Measurements from ENCODE around the gene KRT77.

KRT77 gene

DNA sequence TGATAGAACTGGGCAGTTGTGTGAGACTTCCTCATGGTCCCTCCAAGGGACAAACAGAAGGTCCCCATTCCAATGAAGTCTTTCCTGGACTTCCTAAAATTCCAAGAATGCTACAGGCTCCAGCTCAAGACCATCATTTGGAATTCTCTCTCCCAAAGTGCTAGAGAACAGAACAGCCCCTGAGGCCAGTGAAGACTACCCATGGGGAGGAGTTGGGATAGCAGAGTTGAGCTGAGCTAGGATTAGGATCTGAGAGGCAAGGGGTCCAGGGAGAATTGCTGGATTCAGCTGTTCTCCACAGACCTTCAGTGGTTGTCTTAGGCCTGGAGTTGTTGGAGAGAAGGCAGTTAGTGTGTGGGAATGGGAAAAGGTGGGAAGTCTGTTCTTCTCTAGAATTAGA is 33.9 kb downstream of the KRT77 start:
- Histone ChIP-seq H3K4me1 (ENCODE audit: control insufficient read depth, insufficient read depth, low read length) (peaks cover 6% of the 10 kb centered on the region), H3K4me3 (ENCODE audit: low read length in 2 of 2) (no peak overlapping the region), H3K36me3 (ENCODE audit: control insufficient read depth in 2 of 2, insufficient read depth in 2 of 2, low read length in 2 of 2) (no peaks in the 10 kb centered on the region), H3K9me3 (ENCODE audit: control insufficient read depth in 2 of 2, low read length in 2 of 2) (no peaks in the 10 kb centered on the region), H3K9ac (ENCODE audit: low read length in 2 of 2) (no peak overlapping the region), H3K27ac (ENCODE audit: low read length) (no peak overlapping the region), H3K27me3 (ENCODE audit: control insufficient read depth in 1 of 2, insufficient read depth in 2 of 2, low read length in 2 of 2) (peaks cover 7 to 12% of the 10 kb centered on the region in 2 donors)

DNA sequence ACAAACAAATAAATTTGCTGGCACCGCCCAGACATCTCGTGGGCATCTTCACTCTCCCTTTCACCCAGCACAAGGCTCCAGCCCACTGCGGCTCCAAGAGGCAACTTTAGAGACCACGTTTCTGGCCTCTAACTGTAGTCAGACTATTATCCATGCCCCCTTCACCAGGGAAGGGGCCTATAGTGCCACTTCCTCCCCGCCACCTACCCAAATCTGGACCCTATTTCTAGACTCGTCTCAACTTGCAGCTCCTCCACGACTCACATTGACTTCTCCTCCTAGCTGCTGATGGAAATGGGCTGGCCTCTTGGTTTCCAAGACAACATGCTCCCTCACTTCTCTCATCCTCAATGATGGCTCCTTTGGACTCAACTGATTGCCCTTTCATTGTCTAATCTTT is 35.4 kb downstream of the KRT77 start:
- Histone ChIP-seq H3K9ac (ENCODE audit: low read length in 2 of 2) (no peak overlapping the region), H3K4me1 (ENCODE audit: control insufficient read depth, insufficient read depth, low read length) (no peaks in the 10 kb centered on the region), H3K36me3 (ENCODE audit: control insufficient read depth in 2 of 2, insufficient read depth in 2 of 2, low read length in 2 of 2) (no peaks in the 10 kb centered on the region), H3K4me3 (ENCODE audit: low read length in 2 of 2) (no peak overlapping the region), H3K27me3 (ENCODE audit: control insufficient read depth in 1 of 2, insufficient read depth in 2 of 2, low read length in 2 of 2) (peaks cover 11 to 18% of the 10 kb centered on the region in 2 donors), H3K27ac (ENCODE audit: low read length) (no peak overlapping the region), H3K9me3 (ENCODE audit: control insufficient read depth in 2 of 2, low read length in 2 of 2) (no peaks in the 10 kb centered on the region)

DNA sequence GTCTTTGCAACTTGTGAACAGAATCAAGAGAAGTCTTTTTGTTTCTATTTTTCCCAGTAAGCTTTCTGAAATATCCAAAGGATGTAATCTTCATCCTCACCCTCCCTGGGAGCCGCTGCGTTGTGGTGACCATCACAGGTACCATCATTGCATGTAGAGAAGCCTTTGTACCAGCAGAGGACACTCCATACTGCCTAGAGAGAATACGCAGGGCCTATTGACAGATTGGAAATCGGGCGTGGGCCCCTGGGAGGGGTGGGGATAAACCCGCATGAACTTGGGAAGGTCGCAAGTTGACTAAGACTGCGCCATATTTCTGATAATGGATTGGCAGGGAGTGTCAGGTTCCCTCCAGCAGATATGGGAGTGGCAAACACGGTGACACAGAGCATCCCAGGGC is 35.8 kb downstream of the KRT77 start:
- Histone ChIP-seq H3K4me1 (ENCODE audit: control insufficient read depth, insufficient read depth, low read length) (no peaks in the 10 kb centered on the region), H3K4me3 (ENCODE audit: low read length in 2 of 2) (no peak overlapping the region), H3K36me3 (ENCODE audit: control insufficient read depth in 2 of 2, insufficient read depth in 2 of 2, low read length in 2 of 2) (no peaks in the 10 kb centered on the region), H3K27ac (ENCODE audit: low read length) (no peak overlapping the region), H3K27me3 (ENCODE audit: control insufficient read depth in 1 of 2, insufficient read depth in 2 of 2, low read length in 2 of 2) (peaks cover 11 to 20% of the 10 kb centered on the region in 2 donors), H3K9me3 (ENCODE audit: control insufficient read depth in 2 of 2, low read length in 2 of 2) (no peaks in the 10 kb centered on the region), H3K9ac (ENCODE audit: low read length in 2 of 2) (no peak overlapping the region)

DNA sequence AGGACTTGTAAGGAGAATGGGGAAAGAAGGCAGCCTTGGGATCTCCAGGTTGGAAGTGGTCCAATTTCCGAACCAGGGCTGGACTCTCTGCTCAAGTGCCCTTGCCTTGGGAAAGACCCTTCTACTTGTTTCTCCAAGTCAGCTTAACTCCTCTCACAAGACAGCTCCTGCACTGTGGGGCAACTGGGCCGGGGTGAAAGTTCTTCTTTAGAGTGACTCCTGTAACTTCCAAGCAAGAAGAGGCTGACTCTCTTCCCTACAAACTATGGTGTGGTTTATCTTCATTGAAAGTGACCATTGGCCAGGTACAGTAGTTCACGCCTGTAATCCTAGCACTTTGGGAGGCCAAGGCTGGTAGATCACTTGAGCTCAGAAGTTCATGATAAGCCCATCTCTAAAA is 36.9 kb downstream of the KRT77 start:
- Histone ChIP-seq H3K27me3 (ENCODE audit: control insufficient read depth in 1 of 2, insufficient read depth in 2 of 2, low read length in 2 of 2) (peaks cover 11 to 22% of the 10 kb centered on the region in 2 donors), H3K9me3 (ENCODE audit: control insufficient read depth in 2 of 2, low read length in 2 of 2) (no peaks in the 10 kb centered on the region), H3K9ac (ENCODE audit: low read length in 2 of 2) (no peak overlapping the region), H3K4me1 (ENCODE audit: control insufficient read depth, insufficient read depth, low read length) (no peaks in the 10 kb centered on the region), H3K27ac (ENCODE audit: low read length) (no peak overlapping the region), H3K4me3 (ENCODE audit: low read length in 2 of 2) (no peak overlapping the region), H3K36me3 (ENCODE audit: control insufficient read depth in 2 of 2, insufficient read depth in 2 of 2, low read length in 2 of 2) (no peaks in the 10 kb centered on the region)

GRCh38 chr12:52663420-52663819 is 39.9 kb downstream of the KRT77 start:
- Histone ChIP-seq H3K4me3 (ENCODE audit: low read length in 2 of 2) (no peak overlapping the region), H3K36me3 (ENCODE audit: control insufficient read depth in 2 of 2, insufficient read depth in 2 of 2, low read length in 2 of 2) (no peaks in the 10 kb centered on the region), H3K27me3 (ENCODE audit: control insufficient read depth in 1 of 2, insufficient read depth in 2 of 2, low read length in 2 of 2) (peaks cover 13 to 30% of the 10 kb centered on the region in 2 donors), H3K9me3 (ENCODE audit: control insufficient read depth in 2 of 2, low read length in 2 of 2) (no peaks in the 10 kb centered on the region), H3K27ac (ENCODE audit: low read length) (no peak overlapping the region), H3K4me1 (ENCODE audit: control insufficient read depth, insufficient read depth, low read length) (no peaks in the 10 kb centered on the region), H3K9ac (ENCODE audit: low read length in 2 of 2) (no peak overlapping the region)

GRCh38 chr12:52662918-52663229 is 40.5 kb downstream of the KRT77 start:
- Histone ChIP-seq H3K27me3 (ENCODE audit: control insufficient read depth in 1 of 2, insufficient read depth in 2 of 2, low read length in 2 of 2) (peaks cover 16 to 28% of the 10 kb centered on the region in 2 donors), H3K9ac (ENCODE audit: low read length in 2 of 2) (no peak overlapping the region)

GRCh38 chr12:52662093-52662917 is 41.0 kb downstream of the KRT77 start:
- Histone ChIP-seq H3K4me1 (ENCODE audit: control insufficient read depth, insufficient read depth, low read length) (no peaks in the 10 kb centered on the region), H3K27ac (ENCODE audit: low read length) (no peak overlapping the region), H3K9ac (ENCODE audit: low read length in 2 of 2) (no peak overlapping the region), H3K27me3 (ENCODE audit: control insufficient read depth in 1 of 2, insufficient read depth in 2 of 2, low read length in 2 of 2) (peaks cover 16 to 22% of the 10 kb centered on the region in 2 donors), H3K36me3 (ENCODE audit: control insufficient read depth in 2 of 2, insufficient read depth in 2 of 2, low read length in 2 of 2) (no peaks in the 10 kb centered on the region), H3K9me3 (ENCODE audit: control insufficient read depth in 2 of 2, low read length in 2 of 2) (no peaks in the 10 kb centered on the region), H3K4me3 (ENCODE audit: low read length in 2 of 2) (no peak overlapping the region)

More at GRCh38 chr12:52662918-52663229, 40.5 kb downstream of the KRT77 start:
- Histone ChIP-seq H3K27ac (ENCODE audit: low read length) (no peak overlapping the region), H3K4me3 (ENCODE audit: low read length in 2 of 2) (no peak overlapping the region), H3K36me3 (ENCODE audit: control insufficient read depth in 2 of 2, insufficient read depth in 2 of 2, low read length in 2 of 2) (no peaks in the 10 kb centered on the region), H3K9me3 (ENCODE audit: control insufficient read depth in 2 of 2, low read length in 2 of 2) (no peaks in the 10 kb centered on the region), H3K4me1 (ENCODE audit: control insufficient read depth, insufficient read depth, low read length) (no peaks in the 10 kb centered on the region)

- no peak overlapping the region for H3K9ac ChIP-seq (ENCODE audit: low read length in 2 of 2)
- H3K9me3 ChIP-seq (ENCODE audit: control insufficient read depth in 2 of 2, low read length in 2 of 2): no peaks in the 10 kb centered on the region
- no peaks in the 10 kb centered on the region for H3K36me3 ChIP-seq (ENCODE audit: control insufficient read depth in 2 of 2, insufficient read depth in 2 of 2, low read length in 2 of 2)
- no peaks in the 10 kb centered on the region for H3K4me1 ChIP-seq (ENCODE audit: control insufficient read depth, insufficient read depth, low read length)
- peaks cover 16 to 22% of the 10 kb centered on the region in 2 donors for H3K27me3 ChIP-seq (ENCODE audit: control insufficient read depth in 1 of 2, insufficient read depth in 2 of 2, low read length in 2 of 2)
- H3K27ac ChIP-seq (ENCODE audit: low read length): no peak overlapping the region
- H3K4me3 ChIP-seq (ENCODE audit: low read length in 2 of 2): no peak overlapping the region
Measured at GRCh38 chr12:52661668-52662067, 41.7 kb downstream of the KRT77 start.

DNA sequence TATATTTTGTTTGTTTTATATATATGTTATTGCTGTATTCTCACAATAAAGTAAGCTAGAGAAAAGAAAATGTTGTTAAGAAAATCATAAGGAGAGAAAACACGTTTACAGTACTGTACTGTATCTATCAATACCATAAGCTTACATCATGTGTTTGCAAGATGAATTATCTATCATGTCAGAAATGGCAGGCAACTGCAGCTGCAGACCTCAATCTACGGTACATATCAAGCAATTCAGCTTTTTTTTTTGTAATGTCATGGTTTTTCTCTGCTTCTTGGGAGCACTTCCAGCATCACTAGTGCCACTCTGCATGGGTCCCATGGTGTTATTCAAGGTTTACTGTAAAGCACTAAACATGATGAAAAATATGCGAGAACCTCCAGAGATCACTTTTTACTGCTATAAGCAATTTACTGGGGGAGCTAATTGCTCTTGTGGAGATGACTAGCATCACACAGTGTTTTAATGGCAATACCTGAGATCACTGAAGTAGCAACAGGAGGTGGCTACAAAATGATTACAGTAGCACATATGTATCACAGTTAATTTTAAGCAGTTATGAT is 42.3 kb downstream of the KRT77 start:
- peaks cover 11 to 19% of the 10 kb centered on the region in 2 donors for H3K27me3 ChIP-seq (ENCODE audit: control insufficient read depth in 1 of 2, insufficient read depth in 2 of 2, low read length in 2 of 2)
- no peaks in the 10 kb centered on the region for H3K9me3 ChIP-seq (ENCODE audit: control insufficient read depth in 2 of 2, low read length in 2 of 2)
- H3K36me3 ChIP-seq (ENCODE audit: control insufficient read depth in 2 of 2, insufficient read depth in 2 of 2, low read length in 2 of 2): no peaks in the 10 kb centered on the region
- no peak overlapping the region for H3K9ac ChIP-seq (ENCODE audit: low read length in 2 of 2)
- H3K27ac ChIP-seq (ENCODE audit: low read length): no peak overlapping the region
- H3K4me3 ChIP-seq (ENCODE audit: low read length in 2 of 2): no peak overlapping the region
- no peaks in the 10 kb centered on the region for H3K4me1 ChIP-seq (ENCODE audit: control insufficient read depth, insufficient read depth, low read length)

- Histone ChIP-seq H3K9ac (ENCODE audit: low read length in 2 of 2) (no peak overlapping the region), H3K27ac (ENCODE audit: low read length) (no peak overlapping the region), H3K36me3 (ENCODE audit: control insufficient read depth in 2 of 2, insufficient read depth in 2 of 2, low read length in 2 of 2) (no peaks in the 10 kb centered on the region), H3K27me3 (ENCODE audit: control insufficient read depth in 1 of 2, insufficient read depth in 2 of 2, low read length in 2 of 2) (peaks cover 10 to 21% of the 10 kb centered on the region in 2 donors), H3K9me3 (ENCODE audit: control insufficient read depth in 2 of 2, low read length in 2 of 2) (no peaks in the 10 kb centered on the region), H3K4me1 (ENCODE audit: control insufficient read depth, insufficient read depth, low read length) (no peaks in the 10 kb centered on the region), H3K4me3 (ENCODE audit: low read length in 2 of 2) (no peak overlapping the region)
Measured at GRCh38 chr12:52659951-52660350, 43.4 kb downstream of the KRT77 start.

DNA sequence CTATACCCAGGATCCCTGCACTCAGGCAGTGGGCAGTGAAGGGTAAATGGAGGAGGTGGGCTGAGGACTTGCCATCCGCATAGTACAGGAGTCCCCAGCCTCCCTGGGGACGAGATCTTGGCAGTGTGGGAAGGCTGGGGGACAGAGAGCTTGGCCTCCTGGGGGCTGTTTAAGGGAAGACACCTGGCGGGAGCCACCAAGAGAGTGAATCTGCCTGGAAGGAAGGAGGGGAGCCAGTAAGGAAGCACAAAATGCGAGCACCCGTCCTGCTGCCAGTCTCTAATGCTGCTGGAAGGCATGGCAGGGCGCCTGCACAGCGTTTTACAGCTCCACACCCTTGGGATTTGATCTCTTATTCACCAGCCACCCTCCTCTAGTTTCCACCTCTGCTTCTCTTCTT is 43.9 kb downstream of the KRT77 start:
- Histone ChIP-seq H3K27me3 (ENCODE audit: control insufficient read depth in 1 of 2, insufficient read depth in 2 of 2, low read length in 2 of 2) (peaks cover 10 to 20% of the 10 kb centered on the region in 2 donors), H3K4me1 (ENCODE audit: control insufficient read depth, insufficient read depth, low read length) (no peaks in the 10 kb centered on the region)

More for the DNA sequence above, 43.9 kb downstream of the KRT77 start:
- Histone ChIP-seq H3K9me3 (ENCODE audit: control insufficient read depth in 2 of 2, low read length in 2 of 2) (no peaks in the 10 kb centered on the region), H3K36me3 (ENCODE audit: control insufficient read depth in 2 of 2, insufficient read depth in 2 of 2, low read length in 2 of 2) (no peaks in the 10 kb centered on the region), H3K4me3 (ENCODE audit: low read length in 2 of 2) (no peak overlapping the region), H3K27ac (ENCODE audit: low read length) (no peak overlapping the region), H3K9ac (ENCODE audit: low read length in 2 of 2) (no peak overlapping the region)

Data from stomach smooth muscle (tissue), 2 donors.